Measurements from ENCODE around the gene PVALB.

- TF ChIP-seq CTCF (IDR thresholded peaks at IDR 0.05; ENCODE audit: insufficient read depth, low read length, poor library complexity, severe bottlenecking): peak; percentile 92
- no peak for TF ChIP-seq EZH2phosphoT487 (conservative IDR thresholded peaks at IDR 0.05; ENCODE audit: low read length)
Measured at GRCh38 chr22:36853407-36854099, 36.7 kb upstream of the PVALB start.
